ENCODE results near the gene SQOR.

SQOR gene

GRCh38 chr15:45634432-45635190, at the start of gene SQOR:
Gene SQOR, plus strand, starts transcription at chr15:45635029. Its CDS starts 23,895 bp downstream, at chr15:45658924.
- DNase-seq, result no peak

GRCh38 chr15:45585069-45585791, 49.6 kb upstream of the SQOR start:
- DNase-seq, result no peak

- no peak for DNase-seq
Observed at GRCh38 chr15:45586125-45586524, 48.7 kb upstream of the SQOR start.

GRCh38 chr15:45586601-45587094, 48.2 kb upstream of the SQOR start:
- DNase-seq, result no peak

GRCh38 chr15:45587095-45587862, 47.5 kb upstream of the SQOR start, which contains the start of gene BLOC1S6:
Gene BLOC1S6, plus strand, starts transcription at chr15:45587379. Its CDS starts 65 bp downstream, at chr15:45587444.
- peak; percentile 70 for DNase-seq

- no peak for DNase-seq
Observed at GRCh38 chr15:45587863-45588170, 47.0 kb upstream of the SQOR start.

- DNase-seq, result no peak
Observed at GRCh38 chr15:45588219-45588875, 46.5 kb upstream of the SQOR start.

- DNase-seq, result no peak
Observed at GRCh38 chr15:45589256-45589655, 45.6 kb upstream of the SQOR start.

GRCh38 chr15:45594319-45594718, 40.5 kb upstream of the SQOR start:
- no peak for DNase-seq

- DNase-seq, result no peak
Observed at GRCh38 chr15:45594835-45595530, 39.8 kb upstream of the SQOR start.

GRCh38 chr15:45603881-45604280, 30.9 kb upstream of the SQOR start:
- no peak for DNase-seq

- DNase-seq, result no peak
Observed at GRCh38 chr15:45604326-45604725, 30.5 kb upstream of the SQOR start.

GRCh38 chr15:45606413-45606812, 28.4 kb upstream of the SQOR start:
- DNase-seq, result no peak

GRCh38 chr15:45606841-45607240, 28.0 kb upstream of the SQOR start:
- no peak for DNase-seq

- no peak for DNase-seq
Observed at GRCh38 chr15:45611305-45611704, 23.5 kb upstream of the SQOR start.

GRCh38 chr15:45612790-45613415, 21.9 kb upstream of the SQOR start:
- no peak for DNase-seq

GRCh38 chr15:45616901-45617323, 17.9 kb upstream of the SQOR start:
- DNase-seq, result no peak

GRCh38 chr15:45618813-45619212, 16.0 kb upstream of the SQOR start:
- peak; percentile 57 for DNase-seq

- DNase-seq, result no peak
Observed at GRCh38 chr15:45628136-45628535, 6.7 kb upstream of the SQOR start.

- no peak for DNase-seq
Observed at GRCh38 chr15:45630917-45631691, 3.7 kb upstream of the SQOR start.

- DNase-seq, result no peak
Observed at GRCh38 chr15:45631776-45632175, 3.1 kb upstream of the SQOR start.
